Medulla oblongata (tissue), 1 donor: ENCODE measurements around the gene ABTB2.
A peak's percentile ranks its signal among the peaks of the same experiment; 100 is the strongest.

Experiments
- DNase-seq: peaks from one replicate; pipeline ENCODE4 v3.0.0-alpha.2; 2015; ENCODE audit errors: extremely low spot score

The ABTB2 gene

GRCh38 chr11:34150494-34151151 lies 207.2 kb downstream of the ABTB2 start:
- no peak for DNase-seq

GRCh38 chr11:34149786-34150185 lies 208.0 kb downstream of the ABTB2 start:
- no peak for DNase-seq

- no peak for DNase-seq
Observed at GRCh38 chr11:34149274-34149673, 208.5 kb downstream of the ABTB2 start.

DNA sequence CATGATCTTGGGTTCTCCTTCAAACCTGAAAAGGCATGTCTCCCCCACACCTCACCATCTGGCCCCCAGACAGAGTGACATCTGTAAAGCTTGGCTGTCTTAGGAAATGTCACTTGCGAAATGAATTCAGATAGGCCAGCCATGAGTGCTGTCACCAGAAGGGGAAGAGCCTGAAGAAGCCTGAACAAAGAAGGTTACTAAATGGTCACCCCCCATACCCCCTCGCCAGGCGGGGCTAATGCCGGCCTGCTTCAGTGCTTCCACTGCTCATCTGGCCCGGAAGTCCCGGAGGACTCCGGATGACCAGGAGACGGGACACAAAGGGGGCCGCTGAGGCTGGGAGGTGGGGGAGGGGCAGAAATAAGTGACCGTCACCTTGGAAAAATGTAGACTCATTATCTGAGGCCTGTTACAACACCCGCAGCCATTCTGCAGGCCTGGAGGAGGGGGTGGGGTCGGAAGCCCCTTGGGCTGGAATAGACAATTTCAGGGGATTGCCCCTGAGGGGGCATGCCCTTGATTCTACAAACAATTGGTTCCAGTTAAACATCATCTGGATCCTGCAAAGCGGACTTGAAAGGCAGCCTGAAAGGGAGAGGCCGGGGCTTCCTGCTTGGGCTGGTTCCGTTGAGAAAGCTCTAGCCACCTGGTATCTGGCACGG lies 209.2 kb downstream of the ABTB2 start:
- no peak for DNase-seq

- DNase-seq, result no peak
Observed at GRCh38 chr11:34147581-34147980, 210.2 kb downstream of the ABTB2 start.

- no peak for DNase-seq
Observed at GRCh38 chr11:34146866-34147265, 210.9 kb downstream of the ABTB2 start.

- DNase-seq, result no peak
Observed at GRCh38 chr11:34146411-34146810, 211.4 kb downstream of the ABTB2 start.

DNA sequence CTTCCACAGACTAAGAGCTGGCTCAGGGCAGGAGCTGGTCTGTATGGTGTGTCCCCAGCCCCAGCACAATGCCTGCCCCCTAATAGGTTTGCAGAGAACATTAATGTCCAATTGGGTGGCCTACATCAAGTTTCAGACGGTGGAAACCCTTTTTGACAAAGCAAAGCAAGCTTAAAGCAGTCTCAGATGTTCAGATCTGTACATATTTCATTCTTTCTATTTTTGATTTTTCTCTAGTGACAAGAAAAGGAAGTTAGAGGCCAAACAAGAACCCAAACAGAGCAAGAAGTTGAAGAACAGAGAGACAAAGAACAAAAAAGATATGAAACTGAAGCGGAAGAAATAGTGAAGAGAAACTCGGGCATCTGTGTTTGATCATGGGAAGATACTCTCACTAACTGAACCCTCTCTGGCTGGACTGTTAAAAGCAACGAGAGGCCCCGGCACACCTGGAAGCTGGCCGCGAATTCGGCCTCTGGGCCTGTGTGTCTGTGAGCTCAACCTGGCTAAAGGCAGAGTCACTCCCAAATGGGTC lies 211.9 kb downstream of the ABTB2 start:
- DNase-seq, result no peak

DNA sequence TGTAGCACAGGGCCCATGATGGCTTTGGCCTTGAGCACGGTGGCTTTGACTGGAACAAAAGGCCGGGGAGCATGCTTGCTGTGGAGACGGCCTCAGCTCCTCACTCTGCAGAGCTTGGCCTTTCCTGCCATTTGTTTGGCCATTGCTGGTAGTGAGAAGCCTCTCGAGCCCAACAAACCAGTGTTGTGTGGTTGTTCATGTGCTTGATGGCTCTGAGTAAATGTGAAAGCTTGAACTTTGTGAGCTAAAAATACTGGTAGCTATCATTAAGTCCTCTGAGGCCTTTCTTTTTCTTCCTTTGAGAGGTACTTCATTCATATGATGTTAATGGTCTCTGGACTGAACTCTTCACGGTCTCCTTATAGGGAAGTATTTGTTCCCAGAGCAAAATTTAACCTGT lies 212.7 kb downstream of the ABTB2 start:
- DNase-seq, result no peak

DNA sequence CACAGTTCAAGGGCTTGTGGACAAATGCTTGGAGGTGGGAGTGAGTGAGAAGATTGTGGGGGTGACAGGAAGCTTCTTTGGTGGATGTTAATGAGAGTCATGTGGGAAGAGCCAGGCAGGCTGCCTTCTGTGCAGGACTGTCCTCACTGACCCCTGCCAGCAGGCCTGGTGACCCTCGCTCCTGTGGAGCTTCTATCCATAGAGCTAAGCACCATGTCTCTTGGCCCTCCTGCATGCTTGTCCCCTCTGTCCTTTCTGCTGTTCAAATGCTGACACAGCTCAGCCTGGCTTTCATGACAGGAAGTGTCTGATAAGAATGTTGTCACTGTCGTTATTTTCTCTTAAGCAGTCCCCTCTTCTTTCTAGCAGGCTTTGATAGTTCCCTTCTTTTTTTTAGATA lies 214.8 kb downstream of the ABTB2 start:
- DNase-seq, result no peak

- no peak for DNase-seq
Observed at GRCh38 chr11:34140149-34140548, 217.7 kb downstream of the ABTB2 start.

DNA sequence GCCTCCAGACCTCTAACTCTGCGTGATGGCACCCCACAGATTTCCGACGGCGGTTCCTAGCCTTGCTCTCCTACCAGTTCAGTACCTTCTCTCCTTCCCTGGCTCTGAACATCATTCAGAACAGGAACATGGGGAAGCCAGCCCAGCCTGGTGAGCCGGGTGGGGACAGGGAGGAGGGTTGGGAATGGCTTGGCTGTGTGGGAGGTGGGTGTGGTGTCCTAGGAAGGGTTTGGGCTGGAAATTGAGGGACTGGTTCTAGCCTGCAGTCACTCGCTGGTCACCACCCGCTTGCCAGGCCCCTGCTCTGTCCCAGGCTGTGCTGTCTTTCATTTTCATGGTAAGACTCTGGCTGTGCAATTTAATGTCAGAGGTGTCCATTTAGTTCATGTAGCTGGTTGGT lies 218.5 kb downstream of the ABTB2 start:
- no peak for DNase-seq

GRCh38 chr11:34136420-34136819 lies 221.4 kb downstream of the ABTB2 start:
- peak; percentile 41 for DNase-seq

DNA sequence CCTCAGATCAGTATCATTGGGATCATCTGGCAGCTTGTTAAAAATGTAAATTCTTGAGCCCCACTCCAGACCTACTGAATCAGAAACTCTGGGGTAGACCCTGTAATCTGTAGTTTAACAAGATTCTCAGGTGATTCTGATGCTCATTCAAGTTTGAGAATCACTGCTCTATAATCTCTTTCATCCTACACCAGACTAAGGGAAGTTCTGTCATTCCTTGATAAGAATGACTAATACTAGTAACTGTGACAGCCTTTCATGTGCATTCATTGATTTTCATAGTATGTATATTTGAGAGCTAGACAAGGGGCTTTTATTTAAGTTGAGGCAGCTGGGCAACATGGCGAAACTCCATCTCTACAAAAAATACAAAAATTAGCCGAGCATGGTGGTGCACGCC lies 222.4 kb downstream of the ABTB2 start:
- DNase-seq, result no peak

DNA sequence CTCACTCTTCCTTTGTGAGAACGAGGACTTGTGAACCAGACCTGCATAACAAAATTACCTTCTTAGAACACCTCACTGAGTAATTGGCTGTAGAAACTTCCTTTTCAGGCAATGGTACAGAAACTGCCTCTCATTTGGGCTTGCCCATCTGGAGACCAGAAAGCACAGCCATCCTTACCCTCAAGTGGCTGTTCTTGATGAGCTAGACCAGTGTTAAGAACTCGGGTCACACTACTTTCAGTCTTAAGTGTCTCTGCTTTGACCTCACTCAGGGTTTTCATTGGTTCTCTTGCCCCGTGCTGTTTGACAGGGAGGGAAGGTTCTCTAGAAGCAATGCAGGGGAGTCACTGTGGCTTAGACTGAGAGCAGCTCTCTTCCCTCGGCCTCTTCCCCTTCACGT lies 223.0 kb downstream of the ABTB2 start:
- DNase-seq, result no peak

DNA sequence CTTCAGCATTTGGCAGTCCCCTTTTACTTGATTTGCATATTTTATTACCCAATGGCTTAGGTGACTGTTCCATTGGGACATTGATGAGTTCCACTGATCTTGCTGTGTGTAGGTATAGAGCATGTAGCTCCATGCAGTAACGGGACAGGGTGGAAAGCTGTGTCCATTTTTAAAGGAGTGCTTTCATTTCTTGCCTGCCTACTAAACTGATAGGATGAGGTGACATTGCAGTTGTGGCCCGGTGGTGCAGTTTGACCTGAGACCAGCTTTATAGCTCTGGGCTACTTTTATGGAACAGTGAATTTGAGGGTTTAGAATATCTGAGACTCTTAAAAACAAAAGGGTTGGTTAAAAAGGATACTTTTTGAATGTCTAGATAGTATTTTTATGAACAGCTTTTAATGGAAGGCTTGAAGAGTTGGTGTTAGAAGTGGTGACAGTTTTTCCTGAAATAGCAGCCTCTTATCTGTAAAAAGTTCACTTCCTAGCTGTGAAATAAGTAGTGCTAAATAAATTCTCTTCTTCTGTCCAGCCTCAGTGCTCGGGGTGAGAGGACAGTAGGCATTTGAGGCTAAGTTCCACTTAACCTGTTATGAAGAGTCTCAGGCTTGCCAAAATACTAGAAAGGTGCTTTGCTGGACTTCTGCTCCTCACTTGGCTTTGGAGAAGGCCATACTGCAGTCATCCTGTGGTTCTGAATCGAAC lies 225.4 kb downstream of the ABTB2 start:
- DNase-seq, result no peak

DNA sequence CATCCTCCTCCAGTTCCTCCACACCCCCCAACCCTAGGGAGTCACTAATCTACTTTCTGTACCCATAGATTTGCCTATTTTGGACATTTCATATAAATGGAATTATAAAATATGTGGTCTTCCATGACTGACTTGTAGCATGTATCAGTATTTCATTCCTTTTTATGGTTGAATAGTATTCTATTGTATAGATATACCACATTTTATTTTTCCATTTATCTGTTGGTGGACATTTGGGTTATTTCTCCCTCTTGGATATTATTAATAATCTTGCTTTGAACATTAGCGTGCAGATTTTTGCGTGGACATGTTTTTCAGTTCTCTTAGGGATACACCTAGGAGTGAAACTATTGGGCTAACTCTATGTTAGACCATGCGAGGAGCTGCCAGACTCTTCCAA lies 229.0 kb downstream of the ABTB2 start:
- no peak for DNase-seq

GRCh38 chr11:34126959-34127848 lies 230.6 kb downstream of the ABTB2 start:
- DNase-seq, result no peak

- DNase-seq, result no peak
Observed at GRCh38 chr11:34124885-34125668, 232.7 kb downstream of the ABTB2 start.

DNA sequence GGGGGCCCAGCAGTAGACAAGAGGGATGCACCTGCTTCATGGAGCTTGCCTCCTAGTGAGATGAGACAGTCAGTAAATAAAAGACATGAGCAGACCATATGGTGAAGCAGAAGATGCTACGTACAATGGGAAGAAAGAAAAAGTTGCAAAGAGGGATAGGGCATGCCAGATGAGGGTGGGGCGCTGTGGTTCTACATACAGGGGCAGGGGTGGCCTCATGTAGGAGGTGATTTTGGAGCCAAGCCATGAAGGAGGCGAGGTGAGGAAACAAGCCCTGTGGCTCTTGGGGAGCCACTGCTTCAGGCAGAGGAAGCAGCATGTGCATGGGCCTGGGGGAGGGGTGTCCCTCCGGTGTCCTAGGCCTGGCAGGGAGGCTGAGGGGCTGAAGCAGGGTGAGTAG lies 237.2 kb downstream of the ABTB2 start:
- no peak for DNase-seq

DNA sequence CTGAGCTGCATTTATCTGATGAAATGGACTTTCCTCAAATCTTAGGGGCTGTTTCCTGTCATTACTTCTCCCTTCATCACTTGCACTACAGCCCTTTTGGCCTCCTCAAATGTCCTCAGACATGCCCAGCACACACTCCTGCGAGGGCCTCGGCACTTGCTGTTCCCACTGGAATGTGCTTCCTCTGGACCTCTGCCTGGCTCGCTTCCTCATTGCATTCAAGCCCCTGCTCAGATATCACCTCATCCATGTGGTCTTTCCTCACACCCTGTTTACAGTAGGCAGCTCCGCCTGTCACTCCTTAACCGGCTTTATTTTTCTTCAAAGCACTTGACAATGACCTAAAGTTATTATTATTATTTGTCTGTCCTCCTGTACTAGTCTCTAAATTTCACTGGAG lies 243.3 kb downstream of the ABTB2 start:
- no peak for DNase-seq
